HG03442 (cell line): Measurements from ENCODE around the gene SLC35D3.
"Not testable (repeated sequence)": the region's sequence is repeated elsewhere in the genome, so short reads cannot be mapped to it uniquely, and the experiment has no call there.

ENCODE experiments used
- ATAC-seq: cut with Tn5 transposase; IDR thresholded peaks from one replicate; pipeline ENCODE4 v1.9.1; 2021; ENCODE audit warnings: mild to moderate bottlenecking, moderate library complexity; ENCODE audit not compliant: unreplicated experiment

The SLC35D3 gene

DNA sequence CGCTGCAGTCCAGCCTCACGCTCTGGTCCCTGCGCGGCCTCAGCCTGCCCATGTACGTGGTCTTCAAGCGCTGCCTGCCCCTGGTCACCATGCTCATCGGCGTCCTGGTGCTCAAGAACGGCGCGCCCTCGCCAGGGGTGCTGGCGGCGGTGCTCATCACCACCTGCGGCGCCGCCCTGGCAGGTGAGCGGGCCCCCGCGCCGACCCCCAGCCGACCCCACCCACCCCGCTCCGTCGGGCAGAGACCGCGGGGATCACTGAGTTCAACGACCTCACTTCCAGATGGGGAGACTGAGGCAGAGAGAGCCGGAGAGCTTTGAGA lies 545 bp downstream of the SLC35D3 start:
- ATAC-seq = no peak

DNA sequence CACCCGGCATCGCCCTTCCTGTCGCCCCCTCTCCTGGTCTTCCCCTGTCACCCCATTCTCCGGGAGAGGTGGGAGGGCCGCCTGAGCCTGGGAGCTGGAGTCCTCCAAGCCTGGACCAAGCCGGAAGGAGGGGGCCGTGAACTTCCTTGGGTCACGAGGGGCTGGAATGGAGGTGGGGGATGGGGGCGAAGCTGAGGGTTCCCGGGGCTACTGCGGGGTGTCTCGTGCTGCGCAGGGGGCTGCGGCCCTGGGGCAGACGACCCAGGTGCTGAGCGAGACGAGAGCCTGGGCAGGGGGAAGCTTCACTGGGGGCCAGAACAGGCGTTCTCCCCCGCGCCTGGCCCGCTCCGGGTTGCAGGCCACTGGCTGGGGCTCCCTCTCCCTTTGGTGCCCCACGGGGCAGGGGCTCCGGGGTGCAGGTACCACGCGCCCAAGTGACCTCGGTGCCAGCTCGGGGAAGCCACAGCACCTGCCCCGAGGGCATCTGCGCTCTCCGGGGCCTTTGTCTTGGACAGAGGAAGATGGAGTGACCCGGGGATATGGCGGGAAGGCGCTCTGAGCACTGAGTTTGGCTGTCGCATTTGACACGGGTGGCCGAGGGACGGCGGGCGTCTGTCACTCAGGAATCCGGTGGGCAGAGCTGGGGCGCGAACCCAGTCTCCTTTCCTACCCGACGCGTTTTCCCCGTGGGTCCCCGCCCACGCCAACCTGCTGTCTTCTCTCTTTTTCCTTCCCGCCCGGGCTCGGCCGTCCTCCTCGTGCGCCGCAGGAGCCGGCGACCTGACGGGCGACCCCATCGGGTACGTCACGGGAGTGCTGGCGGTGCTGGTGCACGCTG lies 1.2 kb downstream of the SLC35D3 start:
- no peak for ATAC-seq

DNA sequence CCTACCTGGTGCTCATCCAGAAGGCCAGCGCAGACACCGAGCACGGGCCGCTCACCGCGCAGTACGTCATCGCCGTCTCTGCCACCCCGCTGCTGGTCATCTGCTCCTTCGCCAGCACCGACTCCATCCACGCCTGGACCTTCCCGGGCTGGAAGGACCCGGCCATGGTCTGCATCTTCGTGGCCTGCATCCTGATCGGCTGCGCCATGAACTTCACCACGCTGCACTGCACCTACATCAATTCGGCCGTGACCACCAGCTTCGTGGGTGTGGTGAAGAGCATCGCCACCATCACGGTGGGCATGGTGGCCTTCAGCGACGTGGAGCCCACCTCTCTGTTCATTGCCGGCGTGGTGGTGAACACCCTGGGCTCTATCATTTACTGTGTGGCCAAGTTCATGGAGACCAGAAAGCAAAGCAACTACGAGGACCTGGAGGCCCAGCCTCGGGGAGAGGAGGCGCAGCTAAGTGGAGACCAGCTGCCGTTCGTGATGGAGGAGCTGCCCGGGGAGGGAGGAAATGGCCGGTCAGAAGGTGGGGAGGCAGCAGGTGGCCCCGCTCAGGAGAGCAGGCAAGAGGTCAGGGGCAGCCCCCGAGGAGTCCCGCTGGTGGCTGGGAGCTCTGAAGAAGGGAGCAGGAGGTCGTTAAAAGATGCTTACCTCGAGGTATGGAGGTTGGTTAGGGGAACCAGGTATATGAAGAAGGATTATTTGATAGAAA lies 2.0 kb downstream of the SLC35D3 start:
- ATAC-seq = no peak

DNA sequence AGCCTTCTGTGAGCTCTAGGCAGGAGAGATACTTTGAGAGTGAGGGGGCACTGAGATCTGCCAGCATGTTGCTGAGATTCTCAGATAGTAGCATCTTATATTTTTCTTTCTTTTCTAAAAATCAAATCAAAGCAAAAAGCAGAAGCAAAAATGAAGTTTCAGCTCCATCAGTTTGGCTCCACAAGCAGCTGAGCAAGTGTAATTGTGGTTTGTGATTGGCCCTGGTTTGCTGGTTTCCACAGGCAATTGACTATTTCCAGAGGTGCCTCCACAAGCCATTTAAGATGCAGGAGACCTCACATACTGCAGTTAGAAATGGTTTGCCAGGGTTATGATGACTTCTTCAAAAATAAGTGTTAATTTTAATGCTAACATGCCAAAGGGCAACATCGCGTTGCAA lies 4.3 kb downstream of the SLC35D3 start:
- ATAC-seq = no peak

DNA sequence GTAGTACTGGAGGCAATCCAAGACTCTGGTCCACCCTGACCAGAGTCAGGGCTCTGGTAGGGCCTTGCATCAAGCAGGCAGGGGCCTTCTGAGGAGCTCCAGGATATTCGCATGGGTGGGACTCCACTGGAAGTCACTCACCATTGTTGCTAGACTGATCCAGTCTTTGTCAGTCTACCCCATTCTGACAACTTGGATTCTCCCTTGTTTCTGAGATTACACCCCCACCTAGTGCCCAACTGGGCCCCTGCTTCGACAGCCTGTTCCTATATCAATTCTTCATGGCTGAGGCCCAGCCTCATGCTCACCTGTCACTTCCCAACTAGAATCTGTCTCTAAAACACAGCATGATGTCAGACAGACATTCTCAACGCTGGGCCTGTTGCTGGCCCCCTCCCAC lies 5.2 kb downstream of the SLC35D3 start:
- no peak for ATAC-seq

DNA sequence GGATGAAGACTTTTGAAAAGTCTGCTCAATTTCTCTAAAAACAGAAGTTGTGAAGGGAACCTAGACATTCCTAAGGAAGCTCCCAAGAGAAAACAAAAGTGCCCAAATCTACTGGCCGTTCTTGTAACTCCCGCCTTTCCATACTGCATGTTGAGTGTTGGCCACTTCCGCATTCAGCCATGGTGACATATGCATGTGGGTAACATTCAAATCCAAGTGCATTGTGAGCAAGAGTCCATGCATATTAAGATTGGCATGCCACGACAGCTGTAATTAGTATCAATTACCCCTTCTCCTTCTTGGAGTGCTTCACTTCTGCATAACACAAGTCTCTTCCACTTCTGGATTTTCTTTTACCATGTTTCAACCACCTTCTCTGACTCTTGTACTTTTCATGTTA lies 8.4 kb downstream of the SLC35D3 start:
- ATAC-seq = no peak

DNA sequence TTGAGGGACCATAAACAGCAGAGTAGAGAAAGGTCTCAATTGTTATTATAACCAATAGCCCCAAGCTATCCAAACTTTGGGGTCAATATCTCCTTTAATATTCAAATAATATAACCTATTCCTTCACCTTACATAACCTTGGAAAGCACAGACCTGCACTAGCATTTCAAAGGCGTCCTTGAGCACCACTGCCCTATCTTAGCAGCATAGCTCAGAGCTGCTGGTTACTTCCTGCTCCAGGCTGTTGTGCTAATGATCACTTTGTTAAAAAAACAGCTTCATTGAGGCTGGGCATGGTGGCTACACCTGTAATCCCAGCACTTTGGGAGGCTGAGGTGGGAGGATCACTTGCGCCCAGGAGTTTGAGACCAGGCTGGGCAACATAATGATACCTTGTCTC lies 10.5 kb downstream of the SLC35D3 start:
- ATAC-seq = no peak

DNA sequence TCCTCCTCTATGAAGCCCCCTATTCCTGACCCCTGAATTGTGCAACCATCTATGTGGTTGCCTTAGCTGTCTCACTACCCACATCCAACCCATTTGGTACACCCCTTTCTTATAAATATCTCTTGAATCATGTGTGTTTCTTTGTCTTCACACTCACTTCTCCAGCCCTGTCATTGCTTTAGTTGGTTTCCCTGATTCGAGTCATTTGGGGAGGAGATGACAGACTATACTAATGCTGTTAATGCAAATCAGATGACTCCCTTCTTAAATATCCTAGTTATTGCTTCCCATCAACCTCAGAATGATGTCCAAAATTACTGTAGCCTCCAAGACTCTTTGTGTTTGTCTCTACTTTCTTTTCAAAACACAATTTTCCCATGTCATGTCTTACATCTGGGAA lies 23.0 kb downstream of the SLC35D3 start:
- ATAC-seq = no peak

DNA sequence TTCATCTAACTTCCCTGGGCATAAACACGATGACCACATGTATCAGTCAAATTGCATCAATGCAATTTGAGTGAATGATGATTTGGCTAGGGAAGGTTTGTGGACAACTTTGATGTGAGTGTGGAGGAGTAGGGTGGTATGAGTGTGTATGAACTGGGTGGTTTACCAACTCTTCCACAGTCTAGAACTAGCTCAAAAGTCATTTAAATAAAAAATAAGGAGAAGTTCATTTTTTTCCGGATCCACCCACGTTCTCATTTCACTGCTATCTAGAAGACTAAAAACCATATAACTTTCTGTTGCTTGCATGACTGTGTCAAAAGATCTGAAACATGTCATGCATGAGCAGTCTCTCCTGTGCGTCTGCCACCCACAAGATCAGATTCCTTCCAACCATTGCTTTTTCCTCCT lies 23.6 kb downstream of the SLC35D3 start:
- ATAC-seq = no peak

DNA sequence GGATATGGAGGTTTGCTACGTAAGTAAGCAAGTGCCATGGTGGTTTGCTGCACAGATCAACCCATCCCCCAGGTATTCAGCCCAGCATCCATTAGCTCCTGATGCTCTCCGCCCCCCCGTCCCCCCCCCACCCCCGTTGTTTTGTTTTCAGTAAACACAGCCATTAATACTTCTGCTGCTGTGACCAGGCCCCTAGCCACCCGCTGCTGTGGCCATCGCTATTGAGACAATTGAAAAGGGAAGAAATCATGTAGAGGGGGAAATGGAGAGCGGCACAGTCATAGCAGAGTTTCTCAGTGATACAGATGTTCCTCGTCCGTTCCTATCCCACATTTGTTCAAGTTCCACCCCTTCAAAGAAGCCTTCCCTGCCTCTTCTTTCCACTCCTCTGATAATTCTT lies 24.9 kb downstream of the SLC35D3 start:
- ATAC-seq = no peak

DNA sequence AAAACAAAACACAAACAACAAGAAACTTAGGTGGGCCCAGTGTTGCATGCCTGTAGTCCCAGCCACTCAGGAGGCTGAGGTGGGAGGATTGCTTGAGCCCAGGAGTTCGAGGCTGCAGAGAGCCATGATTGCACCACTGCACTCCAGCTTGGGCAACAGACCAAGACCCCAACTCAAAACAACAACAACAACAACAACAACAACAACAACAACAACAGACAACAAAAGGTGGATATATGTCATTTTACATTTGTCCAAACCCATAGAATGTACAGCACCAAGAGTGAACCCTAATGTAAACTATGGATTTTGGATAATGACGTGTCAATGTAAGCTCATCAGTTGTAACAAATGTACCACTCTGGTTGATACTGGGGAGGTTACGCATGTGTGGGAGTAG lies 27.9 kb downstream of the SLC35D3 start:
- not testable (repeated sequence) for ATAC-seq

DNA sequence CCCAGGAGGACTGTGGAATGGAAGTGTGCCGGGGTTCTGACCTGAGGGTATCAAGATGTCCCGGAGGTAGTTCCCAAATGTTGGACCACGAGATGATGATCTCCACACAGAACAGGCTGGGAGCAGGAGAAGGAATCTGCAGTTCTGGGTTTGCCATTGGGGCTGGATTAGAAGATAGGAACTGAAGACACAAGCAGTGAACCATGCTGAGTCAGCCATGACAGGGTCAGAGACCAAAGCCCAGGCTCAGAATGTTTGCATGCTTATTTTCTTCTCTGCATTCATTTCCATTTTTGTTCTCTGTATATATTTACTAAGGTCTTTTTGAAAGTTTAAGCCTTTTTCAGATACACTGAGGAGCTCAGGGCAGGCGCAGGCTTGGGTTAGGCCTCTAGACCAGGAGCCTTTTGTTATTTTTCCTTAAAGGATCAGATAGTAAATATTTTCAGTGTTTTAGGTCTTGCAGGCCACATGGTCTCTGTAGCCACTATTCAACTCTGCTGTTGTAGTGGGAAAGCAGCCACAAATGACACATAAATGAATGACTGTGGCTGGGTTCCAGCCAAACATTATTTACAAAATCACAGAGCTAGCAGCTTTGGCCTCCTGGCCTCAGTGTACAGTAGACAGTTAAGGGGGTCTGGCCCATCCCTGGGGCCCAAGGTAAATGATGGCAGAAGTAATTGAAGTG lies 28.5 kb downstream of the SLC35D3 start:
- no peak for ATAC-seq

DNA sequence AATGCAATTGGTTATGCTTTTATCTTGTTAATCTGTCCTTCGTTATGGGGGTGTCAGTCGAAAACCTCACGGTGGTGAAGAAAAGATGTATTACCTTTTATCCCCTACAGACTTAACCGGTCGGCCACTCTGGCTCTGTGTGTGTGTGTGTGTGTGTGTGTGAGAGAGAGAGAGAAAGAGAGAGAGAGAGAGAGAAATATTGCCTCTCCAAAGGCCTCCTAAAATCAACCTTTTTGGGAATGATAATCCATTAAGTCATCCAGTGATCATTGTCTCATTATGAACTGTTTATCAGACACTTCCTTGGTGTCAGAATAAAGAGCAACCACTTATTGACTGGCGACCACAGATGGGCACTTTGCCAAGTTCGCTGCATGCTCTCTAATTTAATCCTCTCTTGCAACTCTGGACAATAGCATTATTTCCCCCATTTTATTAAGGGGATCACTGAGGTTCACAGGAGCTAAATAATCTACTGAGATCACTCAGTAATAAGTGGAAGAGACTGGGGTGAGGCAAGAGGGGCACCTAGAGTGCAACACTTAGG lies 30.7 kb downstream of the SLC35D3 start:
- ATAC-seq = no peak

DNA sequence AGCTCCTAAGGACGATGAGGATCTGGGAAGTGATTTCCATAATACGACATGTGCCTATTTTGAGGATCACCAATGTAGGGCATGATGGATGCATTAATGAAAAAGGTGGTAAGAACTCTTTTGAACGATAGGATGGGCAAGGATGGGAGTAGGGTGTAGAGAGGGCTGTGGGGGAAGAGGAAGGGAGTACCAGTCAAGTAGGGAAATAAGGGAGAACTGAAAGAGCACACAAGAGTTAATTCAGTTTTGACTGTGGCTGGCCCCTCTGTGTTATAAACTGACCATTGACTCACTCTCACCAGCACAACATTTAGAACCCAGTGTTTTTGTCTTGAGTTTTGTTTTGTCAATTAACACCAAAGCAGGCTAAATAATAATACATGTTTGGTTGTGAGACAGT lies 33.0 kb downstream of the SLC35D3 start:
- no peak for ATAC-seq

DNA sequence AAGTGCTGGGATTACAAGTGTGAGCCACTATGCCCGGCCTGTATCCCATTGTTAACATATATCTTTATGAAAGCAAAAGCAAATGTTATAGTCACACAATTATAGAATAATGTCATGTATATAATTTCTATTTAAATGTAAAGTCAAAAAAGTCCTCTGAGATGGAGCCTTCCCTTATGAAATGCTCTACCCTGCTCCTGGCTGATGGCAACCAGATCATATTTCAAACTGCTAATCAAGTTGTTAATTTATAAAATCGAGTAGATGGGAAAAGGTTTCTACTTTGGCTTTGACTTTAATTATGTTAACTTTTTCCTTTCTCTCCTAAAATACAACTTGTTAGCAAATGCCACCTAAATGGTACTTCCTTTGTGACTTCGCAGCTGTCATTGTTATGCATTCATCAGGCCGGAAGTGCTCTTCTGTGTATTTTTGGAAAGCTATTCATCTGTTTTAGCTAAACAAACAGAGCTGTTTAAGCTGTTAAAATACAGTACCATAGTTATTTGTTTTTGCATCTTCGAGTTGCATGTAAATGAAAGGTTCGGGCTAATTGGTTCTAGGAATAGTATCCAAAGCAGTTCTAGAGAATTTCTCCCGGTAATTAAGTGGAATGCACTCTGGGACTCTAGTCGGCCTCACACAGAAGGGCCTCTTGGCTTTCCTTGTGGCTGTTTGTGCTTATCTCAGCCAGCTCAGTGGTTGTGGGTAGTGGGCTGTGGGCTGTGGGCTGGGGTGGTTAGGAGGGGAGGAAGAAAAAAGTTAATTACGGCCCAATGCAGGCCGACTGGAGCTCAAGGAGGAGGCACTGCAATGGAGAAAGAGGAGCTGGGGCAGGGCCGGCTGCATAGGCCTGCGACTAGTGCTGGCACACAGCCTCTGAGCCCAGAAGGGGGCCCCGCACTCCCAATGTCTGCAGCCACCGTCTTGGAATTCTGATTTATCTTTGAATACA lies 34.8 kb downstream of the SLC35D3 start:
- ATAC-seq = no peak

DNA sequence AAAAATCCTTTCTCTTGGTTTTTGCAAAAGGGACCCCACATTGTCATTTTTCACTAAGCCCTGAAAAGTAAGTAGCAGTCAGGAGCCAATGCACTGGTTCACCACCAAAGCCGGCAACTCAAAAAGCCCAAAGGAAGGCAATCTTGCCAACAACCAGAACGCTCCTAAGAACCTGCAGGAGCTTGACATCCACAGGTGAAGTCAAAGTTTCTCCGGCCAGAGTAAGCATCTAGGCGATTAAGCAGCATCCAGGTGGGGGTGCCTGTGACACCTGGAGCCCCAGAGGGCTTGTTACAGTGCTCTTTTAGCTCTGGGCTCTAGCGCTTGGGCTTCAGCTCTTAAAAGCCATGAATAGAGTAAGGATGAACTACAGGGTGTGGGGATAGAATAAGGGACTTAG lies 36.1 kb downstream of the SLC35D3 start:
- no peak for ATAC-seq

DNA sequence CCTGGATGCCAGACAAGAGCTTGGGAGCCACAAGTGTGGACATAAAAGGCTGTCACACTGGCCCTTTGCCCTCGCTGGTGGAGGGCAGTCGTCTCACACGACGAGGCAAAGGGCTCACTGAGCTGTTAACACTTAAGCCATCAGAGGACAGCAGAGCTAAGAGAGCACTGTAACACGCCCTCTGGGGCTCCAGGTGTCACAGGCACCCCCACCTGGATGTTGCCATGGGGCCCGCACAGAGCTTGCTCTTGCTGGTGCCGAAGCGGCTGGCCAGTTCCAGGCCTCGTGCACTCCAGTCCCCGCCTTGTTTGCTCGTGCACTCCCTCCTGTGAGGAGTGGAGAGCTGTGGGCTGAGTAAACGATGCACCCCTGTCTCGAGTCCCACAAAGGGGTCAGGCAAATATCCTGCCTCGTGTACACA lies 37.4 kb downstream of the SLC35D3 start:
- ATAC-seq = no peak

DNA sequence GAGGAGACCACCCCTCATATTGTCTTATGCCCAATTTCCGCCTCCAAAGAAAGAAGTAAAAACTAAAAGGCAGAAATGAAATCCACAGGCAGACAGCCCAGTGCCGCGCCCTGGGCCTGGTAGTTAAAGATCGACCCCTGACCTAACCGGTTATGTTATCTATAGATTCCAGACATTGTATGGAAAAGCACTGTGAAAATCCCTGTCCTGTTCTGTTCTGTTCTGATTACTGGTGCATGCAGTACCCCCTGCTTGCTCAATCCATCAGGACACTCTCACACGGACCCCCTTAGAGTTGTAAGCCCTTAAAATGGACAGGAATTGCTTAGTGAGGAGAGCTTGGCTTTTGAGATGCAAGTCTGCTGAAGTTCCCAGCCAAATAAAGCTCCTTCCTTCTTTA lies 37.8 kb downstream of the SLC35D3 start:
- not testable (repeated sequence) for ATAC-seq

DNA sequence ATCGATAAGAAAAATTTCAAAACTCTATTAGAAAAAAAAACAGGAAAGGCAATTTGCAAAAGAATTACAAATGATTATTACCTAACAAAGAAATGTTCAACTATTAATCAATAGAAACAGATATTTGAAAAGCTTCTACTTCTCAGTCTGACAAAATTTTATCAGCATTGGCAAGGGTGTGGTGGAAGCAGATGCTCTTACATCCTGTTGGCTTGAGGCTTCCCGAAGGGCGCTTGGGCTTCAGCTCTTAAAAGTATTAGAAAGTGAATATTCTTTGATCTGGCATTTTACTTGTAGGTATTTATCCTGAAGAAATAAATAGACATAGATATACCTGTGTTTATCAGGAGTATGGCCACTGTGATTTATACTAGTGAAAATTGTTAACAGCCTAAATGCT lies 38.7 kb downstream of the SLC35D3 start:
- ATAC-seq = no peak

DNA sequence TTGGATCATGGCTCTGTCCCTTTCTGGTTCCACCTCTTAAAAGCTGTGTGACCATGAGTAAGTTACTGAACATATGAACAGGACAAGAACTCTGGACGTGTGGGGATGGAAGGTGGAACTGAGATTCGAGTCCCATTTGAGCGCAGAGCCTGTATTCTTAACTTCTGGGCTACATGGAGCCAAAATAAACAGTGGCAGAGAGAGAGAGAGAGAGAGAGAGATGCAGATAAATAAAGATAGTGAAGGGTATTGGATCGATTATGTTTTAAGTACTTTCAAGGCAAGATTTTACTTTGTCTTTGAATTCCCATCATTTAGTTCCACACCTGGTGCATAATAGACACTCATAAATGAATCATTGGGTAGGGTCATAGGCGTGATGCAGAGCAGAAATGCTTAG lies 39.7 kb downstream of the SLC35D3 start:
- ATAC-seq = no peak

DNA sequence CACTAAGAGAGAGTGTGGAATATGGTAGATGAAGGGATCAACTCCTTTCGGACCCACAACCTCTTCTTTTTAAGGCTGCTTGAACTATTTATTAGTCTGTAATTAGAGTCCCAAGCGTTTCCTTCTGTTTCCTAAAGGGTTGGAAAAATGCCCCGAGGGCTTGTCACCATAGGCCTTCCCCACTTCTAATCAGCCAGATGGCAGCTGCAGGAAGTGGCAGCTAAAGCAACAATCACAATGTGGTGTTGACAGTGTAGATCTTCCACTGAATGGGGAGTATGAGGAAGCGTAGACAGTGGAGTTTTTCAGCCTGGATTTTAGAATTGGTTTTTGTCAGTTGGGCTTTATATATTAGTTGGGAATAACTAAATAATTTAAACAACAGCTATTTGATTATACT lies 40.6 kb downstream of the SLC35D3 start:
- ATAC-seq = no peak
